Stromal cell of bone marrow (primary cell): Measurements from ENCODE around the gene PDZK1.
A peak's percentile ranks its signal among the peaks of the same experiment; 100 is the strongest.
"Not testable (repeated sequence)": the region's sequence is repeated elsewhere in the genome, so short reads cannot be mapped to it uniquely, and the experiment has no call there.

ENCODE experiments used
- DNase-seq: peaks from one replicate; pipeline ENCODE4 v3.0.0-alpha.2; 2012; ENCODE audit warnings: low read depth

PDZK1 gene

GRCh38 chr1:145710291-145711027 is 3.3 kb upstream of the PDZK1 start:
- no peak for DNase-seq

- no peak for DNase-seq
These were observed 895 bp upstream of the PDZK1 start for GRCh38 chr1:145708063-145708462.

GRCh38 chr1:145706086-145706664 is 993 bp downstream of the PDZK1 start:
- no peak for DNase-seq

DNA sequence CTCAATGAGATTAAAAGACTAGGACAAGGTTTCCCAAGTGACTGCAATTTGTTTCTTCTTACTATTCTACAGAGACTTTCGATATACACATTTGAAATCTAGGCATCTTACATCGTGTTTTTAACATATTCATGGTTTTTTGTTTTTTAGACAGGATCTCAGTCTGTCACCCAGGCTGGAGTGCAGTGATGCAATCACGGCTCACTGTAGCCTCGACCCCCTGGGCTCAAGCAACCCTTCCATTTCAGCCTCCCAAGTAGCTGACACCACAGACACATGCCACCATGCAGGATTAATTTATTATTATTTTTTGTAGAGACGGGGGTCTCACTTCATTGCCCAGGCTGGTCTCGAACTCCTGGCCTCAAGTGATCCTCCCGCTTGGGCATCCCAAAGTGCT is 1.5 kb downstream of the PDZK1 start:
- DNase-seq = no peak

DNA sequence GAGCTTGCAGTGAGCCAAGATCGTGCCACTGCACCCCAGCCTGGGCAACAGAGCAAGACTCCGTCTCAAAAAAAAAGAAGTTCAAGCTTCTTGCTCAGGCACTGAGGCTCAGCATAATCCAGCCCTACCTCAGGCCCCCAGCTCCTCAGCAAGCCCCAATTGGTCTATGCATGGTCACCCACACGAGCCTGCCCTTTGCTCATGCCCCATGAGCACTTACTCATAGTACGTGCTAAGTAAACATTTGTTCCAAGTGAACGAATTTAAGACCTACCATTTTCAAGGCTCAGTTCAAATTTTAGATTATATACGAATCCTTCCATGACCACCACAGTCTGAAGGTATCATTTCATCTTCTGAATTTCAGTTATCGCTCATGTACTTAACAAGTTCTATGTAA is 4.3 kb downstream of the PDZK1 start:
- no peak for DNase-seq

DNA sequence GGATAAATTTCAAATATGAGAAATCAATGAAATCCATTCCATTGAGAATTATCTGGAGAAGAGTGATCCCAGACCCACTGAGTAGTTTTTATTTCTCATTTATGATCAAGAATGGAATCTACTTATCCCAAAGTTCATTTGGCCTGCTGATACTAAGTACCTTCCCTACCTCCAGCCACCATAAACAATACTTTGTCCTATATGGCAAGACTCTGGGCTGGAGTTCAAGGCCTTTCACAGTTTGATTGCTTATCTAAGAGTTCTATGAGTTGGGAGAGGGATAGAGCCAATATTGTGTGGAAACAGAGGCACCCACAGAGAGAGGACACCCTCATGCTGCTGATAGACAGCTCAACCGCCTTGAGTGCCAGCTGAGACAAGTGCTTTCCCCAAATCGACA is 5.1 kb downstream of the PDZK1 start:
- no peak for DNase-seq

DNA sequence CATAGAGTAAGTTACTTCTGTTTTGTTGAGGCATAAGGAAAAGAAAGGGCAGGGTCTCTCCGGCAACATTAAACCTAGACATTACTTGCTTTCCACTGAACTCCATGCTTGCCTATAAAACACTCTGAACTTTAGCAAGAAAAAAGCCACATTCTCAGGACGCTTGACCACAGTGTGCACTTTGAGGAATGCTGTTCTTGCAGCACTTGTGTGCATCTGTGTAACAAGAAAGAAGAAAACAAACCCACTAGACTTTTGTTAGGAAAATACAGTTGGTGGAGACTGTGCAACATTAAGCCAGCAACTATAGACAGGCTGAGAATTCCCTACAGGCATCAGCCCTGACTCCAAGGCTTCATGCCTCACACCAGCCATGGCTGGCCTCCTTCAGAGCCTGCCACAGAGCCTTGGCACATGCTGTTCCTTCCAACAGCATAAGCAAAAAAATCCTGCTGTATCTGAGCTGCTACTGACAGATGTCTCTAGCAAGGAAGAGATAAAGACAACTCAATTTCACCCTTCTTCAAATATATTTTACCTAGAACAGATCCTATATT is 5.8 kb downstream of the PDZK1 start:
- no peak for DNase-seq

GRCh38 chr1:145696630-145696960 is 10.6 kb downstream of the PDZK1 start:
- DNase-seq = no peak

GRCh38 chr1:145695821-145696629 is 11.1 kb downstream of the PDZK1 start:
- DNase-seq = no peak

GRCh38 chr1:145692785-145693443 is 14.3 kb downstream of the PDZK1 start:
- no peak for DNase-seq

GRCh38 chr1:145690587-145691558 is 16.3 kb downstream of the PDZK1 start:
- peak; percentile 35 for DNase-seq

GRCh38 chr1:145689922-145690321 is 17.2 kb downstream of the PDZK1 start:
- no peak for DNase-seq

DNA sequence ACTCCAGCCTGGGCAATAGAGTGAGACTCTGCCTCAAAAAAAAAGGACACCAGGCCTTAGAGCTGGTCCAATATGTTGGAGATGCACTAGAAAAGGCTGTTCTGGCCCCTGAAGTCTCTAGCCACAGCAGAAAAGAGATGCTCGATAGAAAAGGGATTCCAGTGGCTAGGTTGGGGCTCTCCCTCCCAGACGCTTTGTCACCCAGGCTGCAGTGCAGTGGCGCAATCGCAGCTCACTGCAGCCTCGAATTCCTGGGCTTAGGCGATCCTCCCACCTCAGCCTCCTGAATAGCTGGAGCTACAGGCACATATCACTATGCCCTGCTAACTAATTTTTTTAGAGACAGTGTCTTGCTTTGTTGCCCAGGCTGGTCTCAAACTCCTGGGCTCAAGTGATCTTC is 18.2 kb downstream of the PDZK1 start:
- no peak for DNase-seq

DNA sequence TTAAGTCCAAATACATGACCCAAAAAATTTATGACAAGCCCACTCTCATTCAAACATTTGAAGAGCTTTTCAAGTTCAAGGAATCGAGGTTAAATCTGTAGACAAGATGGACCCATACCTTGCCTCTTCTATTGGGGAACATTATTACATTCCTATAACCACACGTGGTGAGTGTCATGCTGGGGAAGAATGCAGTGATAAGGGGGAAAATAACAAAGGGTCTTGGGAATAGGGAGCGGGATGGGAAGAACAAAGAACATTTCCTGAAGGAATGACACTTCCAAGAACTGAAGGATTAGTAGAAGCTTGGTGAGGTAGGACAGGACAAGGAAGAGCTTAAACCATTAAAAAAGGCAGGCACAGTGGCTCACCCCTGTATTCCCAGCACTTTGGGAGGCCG is 18.8 kb downstream of the PDZK1 start:
- DNase-seq = no peak

GRCh38 chr1:145686078-145686477 is 21.1 kb downstream of the PDZK1 start:
- DNase-seq = not testable (repeated sequence)

DNA sequence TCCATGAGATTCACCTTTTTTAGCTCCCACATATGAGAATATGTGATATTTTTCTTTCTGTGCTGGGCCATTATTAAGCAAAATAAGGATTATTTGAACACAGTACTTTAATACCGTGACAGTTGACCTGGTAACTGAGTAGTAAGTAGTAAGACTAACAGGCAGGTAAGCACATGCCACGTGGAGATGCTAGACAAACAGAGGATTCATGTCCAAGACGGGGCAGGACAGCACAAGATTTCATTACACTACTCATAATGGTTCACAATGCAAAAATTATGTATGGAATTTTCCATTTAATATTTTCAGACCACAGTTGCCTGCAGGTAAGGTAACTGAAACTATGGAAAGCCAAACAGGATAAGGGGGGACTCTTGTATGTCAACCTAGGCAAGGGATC is 22.3 kb downstream of the PDZK1 start:
- not testable (repeated sequence) for DNase-seq

GRCh38 chr1:145673217-145673616 is 34.0 kb downstream of the PDZK1 start:
- DNase-seq = not testable (repeated sequence)

- DNase-seq = not testable (repeated sequence)
These were observed 36.0 kb downstream of the PDZK1 start for GRCh38 chr1:145670995-145671745.

- not testable (repeated sequence) for DNase-seq
These were observed 42.2 kb downstream of the PDZK1 start for GRCh38 chr1:145665015-145665414.

DNA sequence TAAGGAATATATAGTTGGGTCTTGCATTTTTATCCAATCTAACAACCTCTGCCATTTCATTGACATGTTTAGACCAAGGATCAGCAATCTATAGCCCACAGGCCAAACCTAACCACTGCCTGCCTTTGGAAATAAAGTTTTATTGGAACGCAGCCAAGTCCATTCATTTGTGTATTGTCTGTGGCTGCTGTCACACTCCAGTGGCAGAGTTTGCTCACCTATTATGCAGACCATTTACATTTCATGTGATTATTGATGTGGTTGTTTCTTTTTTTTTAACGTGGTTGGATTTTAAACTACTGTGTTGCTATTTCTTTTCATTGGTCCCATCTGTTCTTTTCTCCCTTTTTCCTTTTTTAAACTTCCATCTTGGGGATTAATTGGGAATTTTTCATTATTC is 44.7 kb downstream of the PDZK1 start:
- DNase-seq = not testable (repeated sequence)
